ENCODE measurements around the gene ADAMTS3. TPM values are rescaled to one million over a fixed set of nuclear protein-coding genes. Genes with fewer than 3 reads are reported as not detected.

Gene ADAMTS3
- total RNA-seq, 2 donors from 2014 or later, result 2.3 to 5.4 TPM

- TF ChIP-seq CTCF (IDR thresholded peaks at IDR 0.05), result no peak
- Histone ChIP-seq H3K9me3 (no peaks in the 10 kb centered on the region), H3K36me3 (no peaks in the 10 kb centered on the region), H3K27ac (no peak overlapping the region), H3K4me3 (no peak overlapping the region), H3K4me1 (ENCODE audit: control insufficient read depth in 1 of 2, low read depth in 2 of 2) (no peaks in the 10 kb centered on the region), H3K27me3 (replicated peaks; ENCODE audit: insufficient read depth) (no peaks in the 10 kb centered on the region)
- DNase-seq (ENCODE audit: low spot score), result no peak
- ATAC-seq (ENCODE audit: insufficient number of reproducible peaks, low FRiP score, low read depth), result no peak
These were observed 111.9 kb downstream of the ADAMTS3 start for GRCh38 chr4:72457158-72457557.

- H3K36me3 ChIP-seq, result no peaks in the 10 kb centered on the region
- H3K4me3 ChIP-seq, result no peak overlapping the region
- no peaks in the 10 kb centered on the region for H3K27me3 ChIP-seq (replicated peaks; ENCODE audit: insufficient read depth)
- H3K4me1 ChIP-seq (ENCODE audit: control insufficient read depth in 1 of 2, low read depth in 2 of 2), result peaks cover 5 to 9% of the 10 kb centered on the region in 2 donors
- H3K9me3 ChIP-seq, result no peaks in the 10 kb centered on the region
- TF ChIP-seq CTCF (IDR thresholded peaks at IDR 0.05), result no peak
- no peak for ATAC-seq (ENCODE audit: insufficient number of reproducible peaks, low FRiP score, low read depth)
- peak overlapping the region in 1 of 2 donors; percentile 52 for H3K27ac ChIP-seq
- DNase-seq (ENCODE audit: low spot score), result no peak
These were observed 117.7 kb downstream of the ADAMTS3 start for GRCh38 chr4:72451349-72451748.

DNA sequence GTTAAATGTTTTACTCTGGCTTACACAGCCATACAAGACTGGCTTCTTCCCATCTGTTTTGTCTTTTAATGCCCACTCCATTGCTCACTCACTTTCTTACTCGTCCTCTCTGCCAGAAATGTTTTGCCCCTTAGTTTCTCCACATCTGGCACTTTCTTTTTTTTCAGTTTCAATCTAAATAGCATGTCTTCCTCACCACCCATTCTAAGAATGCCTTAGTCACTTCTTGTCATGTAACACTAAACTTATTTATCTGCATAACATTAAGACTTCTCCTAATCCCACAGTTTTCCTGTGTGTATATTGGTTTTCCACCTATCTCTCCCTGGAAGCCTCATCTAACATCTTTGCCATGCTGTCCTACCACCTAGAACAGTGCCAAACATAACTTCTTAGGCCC lies 119.3 kb downstream of the ADAMTS3 start:
- no peak for TF ChIP-seq CTCF (IDR thresholded peaks at IDR 0.05)
- DNase-seq (ENCODE audit: low spot score), result no peak
- H3K27me3 ChIP-seq (replicated peaks; ENCODE audit: insufficient read depth), result no peaks in the 10 kb centered on the region
- H3K4me1 ChIP-seq (ENCODE audit: control insufficient read depth in 1 of 2, low read depth in 2 of 2), result peaks cover 5 to 9% of the 10 kb centered on the region in 2 donors
- no peak for ATAC-seq (ENCODE audit: insufficient number of reproducible peaks, low FRiP score, low read depth)
- H3K36me3 ChIP-seq, result no peaks in the 10 kb centered on the region
- H3K4me3 ChIP-seq, result no peak overlapping the region
- H3K9me3 ChIP-seq, result no peaks in the 10 kb centered on the region
- H3K27ac ChIP-seq, result no peak overlapping the region

GRCh38 chr4:72448231-72448630 lies 120.8 kb downstream of the ADAMTS3 start:
- Histone ChIP-seq H3K4me3 (no peak overlapping the region), H3K9me3 (no peaks in the 10 kb centered on the region), H3K27me3 (replicated peaks; ENCODE audit: insufficient read depth) (no peaks in the 10 kb centered on the region), H3K27ac (no peak overlapping the region), H3K36me3 (no peaks in the 10 kb centered on the region), H3K4me1 (ENCODE audit: control insufficient read depth in 1 of 2, low read depth in 2 of 2) (peaks cover 5 to 9% of the 10 kb centered on the region in 2 donors)
- no peak for DNase-seq (ENCODE audit: low spot score)
- TF ChIP-seq CTCF (IDR thresholded peaks at IDR 0.05), result no peak
- no peak for ATAC-seq (ENCODE audit: insufficient number of reproducible peaks, low FRiP score, low read depth)

- H3K4me1 ChIP-seq (ENCODE audit: control insufficient read depth in 1 of 2, low read depth in 2 of 2), result peaks cover 0 to 5% of the 10 kb centered on the region in 2 donors
- H3K9me3 ChIP-seq, result no peaks in the 10 kb centered on the region
- no peak overlapping the region for H3K27ac ChIP-seq
- H3K4me3 ChIP-seq, result no peak overlapping the region
- no peaks in the 10 kb centered on the region for H3K36me3 ChIP-seq
- no peak for TF ChIP-seq CTCF (IDR thresholded peaks at IDR 0.05)
- ATAC-seq (ENCODE audit: insufficient number of reproducible peaks, low FRiP score, low read depth) (no peak), DNase-seq (ENCODE audit: low spot score) (no peak)
- no peaks in the 10 kb centered on the region for H3K27me3 ChIP-seq (replicated peaks; ENCODE audit: insufficient read depth)
These were observed 122.5 kb downstream of the ADAMTS3 start for GRCh38 chr4:72446353-72447055.

Measured in thoracic aorta (tissue), 2 donors.